Measurements from ENCODE around the gene DNAH5.

DNAH5 gene

GRCh38 chr5:13944560-13945199 is at the start of gene DNAH5:
DNAH5 (minus strand) TSS chr5:13944688; CDS start chr5:13944438, 250 bp downstream.
- in situ Hi-C loops (cut with MboI; ENCODE audit: low sequenced_read_pairs, unreplicated experiment) = no loop called here
- no peak for TF ChIP-seq CTCF (IDR thresholded peaks at IDR 0.05; ENCODE audit: borderline replicate concordance, control extremely low read depth, extremely low read depth, insufficient read depth, missing control alignments)
- DNase-seq (ENCODE audit: low spot score) = no peak

DNA sequence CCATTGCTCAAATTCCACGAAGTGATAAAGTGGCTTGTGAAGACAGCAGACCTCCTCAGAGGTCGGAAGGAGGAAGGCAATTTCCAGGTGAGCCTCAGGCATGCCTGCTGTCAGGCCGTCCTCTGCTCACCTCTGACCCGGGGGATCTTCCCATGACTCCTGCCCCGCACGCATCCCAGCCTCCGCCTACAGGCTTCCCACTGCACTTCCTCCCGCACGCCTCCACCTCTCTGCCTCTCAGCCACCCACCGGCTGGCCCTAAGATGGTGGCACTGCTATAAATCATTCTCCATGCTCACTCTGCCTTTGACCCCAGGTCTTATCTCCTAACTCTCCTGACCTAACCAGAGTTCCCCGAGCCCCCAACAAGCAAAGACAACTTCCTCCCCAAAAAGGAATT is 49.4 kb upstream of the DNAH5 start:
- in situ Hi-C loops (cut with MboI; ENCODE audit: low sequenced_read_pairs, unreplicated experiment) = loop anchor here (25.0 kb wide), 1 partner anchor 368 kb away; no protein-coding TSS in a partner anchor
- no peak for TF ChIP-seq CTCF (IDR thresholded peaks at IDR 0.05; ENCODE audit: borderline replicate concordance, control extremely low read depth, extremely low read depth, insufficient read depth, missing control alignments)
- DNase-seq (ENCODE audit: low spot score) = no peak

- TF ChIP-seq CTCF (IDR thresholded peaks at IDR 0.05; ENCODE audit: borderline replicate concordance, control extremely low read depth, extremely low read depth, insufficient read depth, missing control alignments) = no peak
- in situ Hi-C loops (cut with MboI; ENCODE audit: low sequenced_read_pairs, unreplicated experiment) = loop anchor here (25.0 kb wide), 1 partner anchor 370 kb away; no protein-coding TSS in a partner anchor
- DNase-seq (ENCODE audit: low spot score) = no peak
Observed at GRCh38 chr5:13992795-13993194, 48.3 kb upstream of the DNAH5 start.

DNA sequence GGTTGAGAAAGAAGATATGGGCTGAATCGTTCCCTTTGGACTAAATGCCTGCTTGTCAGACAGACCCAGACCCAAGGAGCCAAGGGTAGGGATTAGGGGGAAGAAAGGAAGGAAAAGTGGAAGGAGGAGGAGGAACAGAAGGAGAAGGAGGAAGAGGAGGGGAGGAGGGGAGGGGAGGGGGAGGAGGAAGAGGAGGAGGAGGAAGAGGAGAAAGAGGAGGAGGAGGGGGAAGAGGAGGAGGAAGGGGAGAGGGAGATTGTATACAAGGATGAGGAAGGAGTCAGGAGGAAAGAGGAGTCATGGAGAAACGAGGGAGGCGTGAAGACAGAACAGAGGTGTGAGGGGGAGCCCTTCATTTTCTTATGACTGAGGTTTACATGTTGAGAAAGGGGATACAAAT is 46.9 kb upstream of the DNAH5 start:
- no peak for DNase-seq (ENCODE audit: low spot score)
- TF ChIP-seq CTCF (IDR thresholded peaks at IDR 0.05; ENCODE audit: borderline replicate concordance, control extremely low read depth, extremely low read depth, insufficient read depth, missing control alignments) = no peak
- in situ Hi-C loops (cut with MboI; ENCODE audit: low sequenced_read_pairs, unreplicated experiment) = loop anchor here (25.0 kb wide), 1 partner anchor 371 kb away; no protein-coding TSS in a partner anchor

GRCh38 chr5:13990896-13991295 is 46.4 kb upstream of the DNAH5 start:
- TF ChIP-seq CTCF (IDR thresholded peaks at IDR 0.05; ENCODE audit: borderline replicate concordance, control extremely low read depth, extremely low read depth, insufficient read depth, missing control alignments) = no peak
- in situ Hi-C loops (cut with MboI; ENCODE audit: low sequenced_read_pairs, unreplicated experiment) = loop anchor here (25.0 kb wide), 1 partner anchor 371 kb away; no protein-coding TSS in a partner anchor
- no peak for DNase-seq (ENCODE audit: low spot score)

DNA sequence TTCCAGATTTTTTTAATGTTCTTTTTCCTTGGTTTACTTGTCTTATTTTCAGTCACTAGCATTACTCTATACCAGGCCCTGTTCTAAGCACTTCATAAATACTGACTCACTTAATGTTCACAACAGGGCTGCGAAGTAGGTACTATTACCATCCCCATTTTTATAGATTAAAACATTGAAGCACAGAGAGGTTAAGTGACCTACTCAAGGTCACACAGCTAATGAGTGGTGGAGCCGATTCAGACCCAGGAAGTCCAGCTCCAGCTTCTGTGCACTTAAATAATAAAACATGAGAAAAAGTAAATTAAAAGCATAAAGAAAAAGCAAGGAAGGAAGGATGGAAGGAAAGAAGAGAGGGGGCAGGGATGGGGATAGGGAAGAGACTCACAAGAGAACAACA is 45.3 kb upstream of the DNAH5 start:
- no peak for DNase-seq (ENCODE audit: low spot score)
- in situ Hi-C loops (cut with MboI; ENCODE audit: low sequenced_read_pairs, unreplicated experiment) = loop anchor here (10.0 to 25.0 kb wide), 2 partner anchors 372 to 655 kb away; no protein-coding TSS in a partner anchor
- TF ChIP-seq CTCF (IDR thresholded peaks at IDR 0.05; ENCODE audit: borderline replicate concordance, control extremely low read depth, extremely low read depth, insufficient read depth, missing control alignments) = no peak

Measured in GM13976 (cell line).